IPS-NIHi11 (cell line): ENCODE results near the gene SRGAP2C.
"Not testable (repeated sequence)": the region's sequence is repeated elsewhere in the genome, so short reads cannot be mapped to it uniquely, and the experiment has no call there.

Experiments
- DNase-seq: peaks from one replicate; pipeline ENCODE4 v3.0.0; 2012; ENCODE audit warnings: mixed read lengths, low spot score

The SRGAP2C gene

DNA sequence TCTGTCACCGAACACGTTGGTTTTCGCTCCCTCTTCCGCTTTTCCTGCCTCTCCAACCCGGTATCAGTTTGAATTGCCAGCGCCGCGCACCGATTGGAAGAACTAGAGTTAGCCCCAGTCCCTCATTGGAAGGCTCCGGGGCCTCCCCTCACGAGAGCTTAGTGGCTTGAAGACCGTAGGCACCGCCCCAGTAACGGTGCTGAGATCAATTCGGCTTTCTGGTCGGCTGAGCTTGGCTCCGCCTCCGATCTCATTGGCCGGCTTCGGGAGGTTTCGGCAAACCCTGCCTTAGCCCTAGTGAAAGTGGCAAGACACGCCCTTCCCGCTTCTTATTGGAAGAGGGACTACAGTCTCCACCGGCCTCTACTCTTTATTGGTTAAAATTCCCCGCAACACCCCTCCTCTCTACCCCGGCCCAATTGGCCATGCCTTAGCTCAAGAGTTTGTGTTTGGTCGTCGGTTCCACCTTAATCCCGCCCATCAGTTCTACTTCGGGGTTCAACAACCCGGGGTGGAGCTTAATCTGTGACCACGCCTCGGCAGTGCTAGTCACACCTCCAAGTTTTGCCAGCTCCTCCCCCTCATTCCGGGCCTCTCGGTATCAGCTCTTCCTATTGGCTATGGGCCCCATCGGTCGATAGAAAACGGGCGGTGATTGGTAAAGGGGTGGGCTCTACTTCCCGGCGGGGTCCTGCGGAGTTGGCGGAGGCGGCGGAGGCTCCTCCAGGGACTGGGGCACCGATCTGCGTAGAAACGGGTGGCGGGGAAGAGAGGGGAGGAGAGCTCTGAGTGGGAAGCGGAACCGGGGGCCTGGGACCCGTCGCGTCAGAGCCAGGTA is at the start of gene SRGAP2C, which contains the start of gene FAM72B:
TSS of gene SRGAP2C (plus strand) at position 686 of the 838 bp plus-strand sequence. CDS start 2,472 bp downstream, outside the sequence.
TSS of gene FAM72B (minus strand) at position 51 of the 838 bp plus-strand sequence. CDS start 851 bp downstream, outside the sequence.
- DNase-seq = peak; percentile 78

DNA sequence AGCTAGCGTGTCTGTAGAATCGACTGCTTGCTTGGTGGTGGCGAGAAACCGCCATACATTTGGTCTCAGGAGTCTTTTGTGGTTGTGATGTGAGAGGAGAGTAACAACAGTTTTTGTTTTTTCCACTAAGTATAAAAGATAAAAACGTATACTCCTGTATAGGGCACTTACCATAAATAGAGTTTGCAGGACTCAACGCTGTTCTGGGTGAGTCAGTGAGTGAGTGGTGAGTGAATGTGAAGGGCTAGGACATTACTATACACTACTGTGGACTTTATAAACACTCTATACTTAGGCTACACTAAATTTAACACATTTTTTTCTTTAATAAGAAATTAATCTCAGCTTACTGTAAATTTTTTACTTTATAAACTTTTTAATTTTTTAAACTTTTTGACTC is 44.4 kb upstream of the SRGAP2C start:
- not testable (repeated sequence) for DNase-seq

DNA sequence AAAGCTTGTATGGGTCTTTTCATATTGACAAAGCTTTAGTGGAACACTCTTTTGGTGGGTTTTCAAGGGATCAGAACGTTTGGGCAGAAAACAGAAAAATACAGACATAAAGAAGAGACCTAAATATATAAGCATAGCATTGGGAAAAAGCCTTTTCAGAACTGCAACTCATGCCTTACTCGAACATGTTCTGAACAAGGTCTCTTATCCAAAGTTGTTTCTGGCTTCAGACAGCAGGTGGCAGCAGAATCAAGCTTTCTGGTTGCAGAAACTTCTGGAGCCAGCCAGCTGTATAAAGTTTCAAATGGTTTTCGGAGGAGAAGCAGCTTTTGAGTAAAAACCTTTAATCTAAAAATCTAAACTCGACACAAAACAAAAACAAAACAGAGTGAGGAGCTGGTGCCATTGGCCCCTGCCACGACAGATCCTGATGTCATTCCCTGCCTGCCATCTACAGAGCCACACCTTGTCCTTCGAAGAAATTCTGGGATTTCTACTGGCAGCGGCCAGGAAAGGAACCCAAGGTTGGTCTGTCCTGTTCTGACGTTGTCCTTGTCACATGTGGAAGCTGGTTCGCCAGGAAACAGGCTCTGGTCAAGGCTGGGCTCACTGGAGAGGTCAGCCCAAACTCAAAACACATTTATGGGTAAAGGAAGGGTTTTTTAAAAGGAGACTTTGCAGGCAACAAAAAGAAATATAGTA is 36.1 kb upstream of the SRGAP2C start:
- not testable (repeated sequence) for DNase-seq

DNA sequence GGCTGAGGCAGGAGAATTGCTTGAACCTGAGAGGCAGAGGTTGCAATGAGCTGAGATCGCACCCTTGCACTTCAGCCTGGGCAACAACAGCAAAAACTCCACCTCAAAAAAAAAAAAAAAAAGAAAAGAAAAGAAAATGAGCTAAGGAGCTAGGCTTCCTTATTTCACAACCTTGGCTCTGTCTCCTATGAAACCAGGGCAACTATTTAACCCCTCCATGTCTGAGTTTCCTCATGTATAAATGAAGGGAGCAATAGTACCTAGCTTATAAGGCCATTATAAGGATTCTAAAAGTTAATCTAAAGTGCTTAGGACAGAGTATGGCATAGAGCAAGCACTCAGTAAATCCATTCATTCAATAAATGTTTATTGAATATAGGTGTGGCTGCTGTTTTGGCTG is 33.5 kb upstream of the SRGAP2C start:
- not testable (repeated sequence) for DNase-seq

DNA sequence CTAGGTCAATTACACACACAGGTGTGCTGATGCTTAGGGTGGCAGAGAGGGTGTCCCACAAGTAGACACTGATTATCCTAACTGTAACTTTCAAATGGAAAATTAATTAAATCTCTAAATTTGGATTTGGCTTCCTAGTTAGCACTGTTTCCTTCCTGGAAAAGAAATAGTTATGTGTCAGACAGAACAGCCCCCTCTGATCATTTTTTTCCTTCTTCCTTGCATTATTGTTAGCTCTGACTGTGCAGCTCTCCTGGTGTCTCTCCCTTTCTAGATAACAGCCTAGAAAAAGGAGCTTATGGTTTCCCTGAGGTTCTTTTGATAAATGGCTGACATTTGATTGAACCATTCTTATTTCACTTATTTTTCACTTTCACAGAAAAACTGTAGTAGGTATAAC is 32.0 kb upstream of the SRGAP2C start:
- DNase-seq = not testable (repeated sequence)

DNA sequence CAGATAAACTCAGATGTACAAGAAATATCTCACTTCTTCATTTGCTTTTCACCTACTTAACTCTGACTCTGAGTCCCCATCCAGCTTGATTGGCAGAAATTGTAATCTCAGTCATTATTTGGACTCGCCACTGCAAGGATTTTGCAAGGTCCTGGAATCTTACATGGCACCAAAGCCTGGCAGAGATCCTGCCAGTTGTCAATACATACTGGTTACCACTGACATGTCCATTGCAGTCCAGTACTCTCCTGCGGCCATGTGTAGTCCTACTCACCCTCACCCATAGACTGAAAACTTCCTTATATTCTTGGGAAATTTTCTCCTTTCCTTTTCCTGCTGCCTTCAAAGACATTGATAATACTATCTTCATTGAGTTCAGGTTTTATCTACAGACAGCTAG is 30.0 kb upstream of the SRGAP2C start:
- not testable (repeated sequence) for DNase-seq

DNA sequence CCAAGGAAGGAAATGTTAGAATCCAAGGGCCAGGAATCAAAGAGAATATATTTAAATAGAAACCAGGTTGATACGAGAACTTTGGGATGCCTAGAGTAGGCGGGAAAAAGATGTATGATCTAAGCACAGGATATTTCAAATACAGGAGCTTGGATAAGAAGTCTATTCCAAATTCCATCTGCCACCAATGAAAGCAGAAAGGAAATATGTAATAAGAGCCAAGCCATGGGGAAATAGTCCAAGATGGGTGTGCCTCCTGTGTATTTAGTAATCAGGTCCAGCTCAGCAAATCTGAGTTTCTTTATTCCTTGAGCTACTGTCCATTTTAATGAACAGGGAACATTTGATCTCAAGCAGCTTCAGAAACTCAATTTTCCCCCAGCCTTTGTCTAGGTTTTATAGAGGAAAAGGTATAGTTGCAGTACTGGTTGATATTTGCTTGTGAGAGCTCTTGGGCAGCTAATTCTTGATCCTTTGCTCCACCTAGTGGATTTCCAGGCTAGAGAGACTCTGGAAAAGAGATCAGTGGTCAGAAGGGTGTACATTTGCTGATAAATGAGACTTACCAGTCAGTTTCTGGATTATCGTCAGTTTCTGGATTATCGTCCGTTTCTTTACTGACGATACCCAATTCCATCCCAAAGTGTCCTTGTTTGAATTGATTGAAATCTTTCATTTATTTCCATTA is 29.0 kb upstream of the SRGAP2C start:
- not testable (repeated sequence) for DNase-seq

DNA sequence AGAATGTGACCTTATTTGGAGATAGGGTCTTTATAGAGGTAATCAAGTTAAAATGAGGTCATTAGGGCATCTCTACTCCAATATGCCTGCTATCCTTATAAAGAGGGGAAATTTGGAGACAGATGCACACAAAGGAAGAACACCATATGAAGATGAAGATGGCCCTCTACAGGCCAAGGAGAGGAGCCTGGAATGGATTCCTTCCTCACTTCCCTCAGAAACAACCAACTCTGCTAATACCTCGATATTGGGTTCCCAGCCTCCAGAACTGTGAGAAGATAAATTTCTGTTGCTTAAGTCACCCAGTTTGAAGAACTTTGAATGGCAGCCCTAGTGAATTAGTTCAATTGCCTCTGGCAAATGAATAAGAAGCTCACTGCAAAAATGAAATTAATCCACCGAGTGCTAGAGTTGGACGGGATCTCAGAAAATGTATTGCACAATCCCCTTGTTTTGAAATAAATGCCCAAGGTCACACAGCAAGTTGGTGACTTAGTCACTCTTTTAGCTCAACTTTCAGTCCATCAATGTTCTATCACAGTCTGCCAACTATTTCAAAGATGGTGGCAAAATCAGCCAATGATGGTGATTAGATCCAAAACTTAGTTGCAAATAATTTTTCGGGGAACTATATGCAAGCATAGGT is 27.7 kb upstream of the SRGAP2C start:
- DNase-seq = not testable (repeated sequence)

DNA sequence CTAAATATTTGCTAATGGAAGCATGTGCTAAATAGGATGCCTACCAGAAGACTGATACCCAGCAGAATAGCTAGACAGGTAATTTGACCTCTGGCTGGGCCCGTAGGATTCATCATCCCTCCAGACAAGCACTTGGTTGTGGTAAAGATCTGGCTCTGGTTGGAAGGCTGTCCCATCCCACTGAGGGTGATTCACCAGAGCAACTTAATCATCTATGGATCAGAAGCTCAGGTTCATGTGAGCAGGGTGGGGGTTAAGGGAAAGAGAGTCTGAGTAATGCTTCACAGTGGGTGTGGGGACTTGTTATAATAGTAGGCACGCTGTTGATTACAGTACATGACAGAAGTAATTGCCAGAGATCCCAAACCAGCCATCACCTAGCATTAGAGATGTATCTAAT is 27.2 kb upstream of the SRGAP2C start:
- not testable (repeated sequence) for DNase-seq

DNA sequence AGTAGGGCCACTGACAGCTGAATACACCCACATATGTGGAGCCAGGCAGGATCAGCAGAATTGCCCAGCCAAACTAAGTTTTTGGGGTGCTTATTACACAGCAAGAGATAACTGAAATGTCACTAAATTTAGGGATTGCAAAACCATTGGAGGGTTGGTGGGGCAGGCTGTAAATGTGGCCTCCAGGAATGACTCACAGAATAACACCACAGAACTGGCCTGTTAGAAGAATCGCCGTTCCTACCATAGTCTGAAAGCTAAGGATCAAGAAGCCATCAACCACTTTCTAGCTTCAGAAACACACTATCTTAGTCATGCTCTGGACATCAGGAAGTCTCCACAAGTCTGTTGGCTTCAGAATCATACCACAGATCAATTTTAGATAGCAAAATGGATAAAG is 24.7 kb upstream of the SRGAP2C start:
- DNase-seq = not testable (repeated sequence)

DNA sequence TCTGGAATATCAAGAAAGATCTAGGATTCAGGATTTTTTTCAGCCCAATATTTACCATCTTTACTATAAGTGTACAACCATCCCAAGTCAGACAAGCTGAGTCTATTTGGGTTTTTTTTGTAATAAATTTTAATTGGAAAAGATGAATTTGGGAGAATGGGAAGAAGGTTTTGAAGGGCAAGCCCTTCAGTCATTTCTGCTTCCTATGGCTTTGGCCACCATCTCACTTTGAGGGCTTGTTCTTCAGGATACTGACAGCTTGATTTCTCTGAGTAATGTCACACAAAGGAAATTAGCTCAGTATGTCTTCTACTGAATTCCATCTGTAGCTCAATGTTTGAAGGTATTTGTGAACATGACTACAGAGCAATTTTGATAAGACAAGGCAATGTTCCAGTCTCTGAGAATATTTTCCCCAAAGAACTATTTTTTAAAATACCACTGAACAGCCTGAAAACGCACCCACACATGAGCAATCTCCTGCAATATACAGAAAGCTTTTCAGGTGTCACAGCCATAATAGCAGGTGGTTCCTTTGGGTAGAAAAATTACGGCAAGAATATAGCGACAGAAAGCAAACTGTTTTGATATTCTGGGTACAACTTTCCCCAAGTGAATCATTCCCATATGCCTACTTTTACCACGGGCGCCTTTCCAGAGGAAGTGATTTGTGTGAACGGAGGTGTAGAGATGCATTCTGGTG is 23.4 kb upstream of the SRGAP2C start:
- not testable (repeated sequence) for DNase-seq

DNA sequence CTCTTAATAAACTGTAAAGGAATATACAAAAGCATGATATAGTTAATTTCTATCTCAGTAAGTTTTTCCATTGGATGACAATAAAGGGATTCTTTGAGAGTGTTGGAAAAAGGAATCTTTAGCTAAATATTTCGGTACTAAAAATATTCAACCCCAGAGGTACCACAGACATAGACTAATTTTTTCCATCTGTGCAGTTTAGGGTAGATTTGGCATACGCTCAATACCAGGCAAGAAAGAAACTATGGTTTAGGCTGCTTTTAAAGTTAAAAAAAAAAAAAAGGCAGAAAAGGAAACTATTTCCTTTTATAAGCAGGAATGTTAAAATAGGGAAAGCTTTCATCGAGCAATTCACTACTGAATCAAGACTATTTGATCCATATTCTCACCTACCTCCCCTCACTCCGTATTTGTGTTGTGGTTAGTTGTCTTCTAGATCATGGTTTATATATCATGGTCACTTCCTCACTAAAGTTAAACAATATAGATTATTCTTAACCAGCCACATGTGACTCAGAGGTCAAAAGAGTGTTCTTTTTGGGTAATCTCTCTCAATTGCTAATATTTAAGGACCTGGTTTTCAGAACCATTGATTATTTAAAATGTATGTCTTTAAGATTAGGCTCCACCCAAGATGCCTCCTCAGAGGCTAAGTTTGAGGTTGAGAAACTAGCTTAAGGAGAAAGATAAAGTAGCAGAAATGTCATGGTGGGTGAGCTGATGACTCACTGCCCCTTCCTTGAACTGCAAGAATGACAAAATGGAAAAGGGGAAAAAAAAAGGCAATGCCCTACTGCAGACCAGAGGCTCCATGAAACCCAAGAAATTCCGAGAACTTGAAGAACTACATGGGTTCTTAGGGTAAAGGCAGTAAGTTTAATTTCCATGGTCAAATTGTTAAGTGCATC is 20.7 kb upstream of the SRGAP2C start:
- DNase-seq = not testable (repeated sequence)

DNA sequence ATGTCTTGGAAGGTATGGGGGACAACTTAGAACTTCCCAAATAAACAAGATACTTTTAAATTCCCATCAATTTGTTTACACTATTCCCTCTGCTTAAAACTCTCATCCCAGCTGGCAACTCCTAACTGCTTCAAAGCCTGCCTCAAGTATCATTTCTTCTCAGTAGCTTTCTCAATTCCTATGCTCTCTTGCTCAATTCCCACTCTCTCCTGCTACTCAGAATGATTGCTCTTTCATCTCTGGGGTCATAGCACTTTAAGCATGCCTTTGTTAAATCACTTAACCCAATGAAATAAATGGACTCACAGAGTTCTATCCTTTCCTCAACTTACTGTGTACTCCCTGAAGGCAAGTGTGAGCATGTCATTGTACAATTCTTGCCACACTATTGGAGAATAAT is 19.5 kb upstream of the SRGAP2C start:
- DNase-seq = not testable (repeated sequence)

DNA sequence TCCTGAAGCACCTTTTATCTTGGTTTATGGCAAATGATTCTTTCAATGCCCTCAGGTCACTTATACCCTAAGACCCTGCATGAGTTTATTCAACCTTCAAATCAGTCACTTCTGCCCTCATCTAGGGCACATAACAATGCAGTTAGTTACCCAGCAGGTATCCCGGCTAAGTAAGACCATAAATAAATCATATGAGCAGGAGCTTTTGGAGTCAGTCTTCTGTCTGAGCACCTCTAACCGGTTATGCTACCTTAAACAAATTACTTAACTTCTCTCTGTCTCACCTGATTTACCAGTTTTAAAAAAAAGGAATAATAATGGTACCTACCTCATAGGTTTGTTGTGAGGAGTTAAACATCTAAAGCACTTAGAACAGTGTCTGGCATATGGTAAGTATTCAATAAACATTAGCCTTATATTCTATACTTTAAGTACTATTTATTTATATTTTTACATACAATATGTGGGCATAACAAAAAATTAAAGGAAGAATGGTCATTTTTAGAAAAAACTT is 17.5 kb upstream of the SRGAP2C start:
- DNase-seq = not testable (repeated sequence)

DNA sequence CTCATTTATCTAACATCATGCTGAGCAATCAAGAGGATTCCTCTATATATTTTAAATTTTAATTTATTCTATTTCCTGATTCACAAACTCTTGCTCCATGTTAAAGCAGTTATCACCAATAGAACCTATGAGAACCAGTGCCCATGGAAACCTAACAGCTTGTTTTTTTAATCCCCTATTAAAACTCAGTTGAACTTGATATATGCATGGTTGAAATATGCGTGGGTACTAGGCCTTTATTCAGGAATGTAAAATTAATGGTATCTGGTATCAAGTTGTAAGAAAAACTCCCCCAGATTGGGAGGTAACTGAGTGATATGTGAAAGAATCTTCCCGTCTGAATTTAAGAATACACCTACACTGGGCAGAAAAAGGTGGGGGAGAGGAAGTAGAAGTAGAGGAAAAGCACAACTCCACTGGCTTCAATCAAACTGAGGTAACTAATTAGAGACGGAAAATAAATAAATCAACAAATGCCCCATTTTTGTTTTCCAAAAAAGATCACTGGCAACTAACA is 16.6 kb upstream of the SRGAP2C start:
- DNase-seq = not testable (repeated sequence)

DNA sequence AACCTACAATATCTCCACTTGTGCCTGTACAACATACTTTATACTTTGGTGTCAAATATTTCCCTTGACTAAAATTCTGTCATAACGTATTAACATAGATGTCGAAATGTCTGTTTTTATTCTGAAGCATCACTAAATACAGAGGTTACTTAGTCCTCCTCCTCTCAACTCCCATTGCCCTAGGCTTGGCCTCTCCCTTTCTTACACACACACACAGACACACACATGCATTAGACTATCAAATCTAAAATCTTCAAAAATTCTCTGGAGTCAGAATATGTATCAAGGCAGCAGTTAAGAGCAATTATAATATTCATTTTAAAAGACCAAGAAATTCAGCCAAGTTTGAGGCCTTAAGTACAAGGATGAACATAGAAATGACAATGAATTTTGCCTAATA is 8.1 kb upstream of the SRGAP2C start:
- DNase-seq = not testable (repeated sequence)

DNA sequence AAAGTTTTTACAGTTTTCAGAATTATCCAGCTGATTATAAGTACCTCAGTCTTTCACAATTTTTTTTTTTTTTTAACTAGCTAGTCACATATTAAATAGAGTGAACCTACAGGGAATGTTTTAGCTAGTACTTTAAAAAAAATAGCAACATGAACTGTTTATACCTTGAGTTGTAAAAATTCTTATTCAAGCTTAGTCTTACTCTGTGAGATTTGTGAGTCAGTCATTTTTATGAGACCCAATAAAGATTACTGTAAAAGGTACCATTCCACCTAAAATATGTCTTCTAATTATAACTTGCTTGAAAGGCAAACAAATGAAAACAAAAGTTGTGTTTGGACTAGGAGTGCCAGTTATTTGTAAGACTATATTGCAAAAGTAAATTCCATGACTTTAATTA is 6.6 kb upstream of the SRGAP2C start:
- DNase-seq = not testable (repeated sequence)

DNA sequence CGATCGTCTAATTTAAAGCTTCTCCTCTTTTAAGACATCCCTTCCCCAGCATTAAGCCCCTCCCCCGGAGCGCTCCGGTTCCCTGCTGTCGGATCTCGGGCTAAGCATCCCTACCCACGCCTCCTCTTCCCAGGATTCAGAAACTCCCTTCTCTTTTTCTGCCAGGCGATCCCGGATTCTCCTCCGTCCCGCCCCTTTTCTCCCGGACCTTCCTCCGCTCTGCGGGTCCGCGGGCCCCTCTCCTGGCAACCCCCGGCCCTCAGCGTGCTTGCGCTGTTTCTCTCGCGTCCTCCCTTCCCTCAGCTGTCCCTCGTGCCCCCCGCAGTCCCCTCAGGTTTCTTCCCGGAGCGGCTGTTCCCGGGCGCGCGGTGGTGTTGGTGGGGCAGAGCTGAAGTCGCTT is 908 bp upstream of the SRGAP2C start:
- not testable (repeated sequence) for DNase-seq

DNA sequence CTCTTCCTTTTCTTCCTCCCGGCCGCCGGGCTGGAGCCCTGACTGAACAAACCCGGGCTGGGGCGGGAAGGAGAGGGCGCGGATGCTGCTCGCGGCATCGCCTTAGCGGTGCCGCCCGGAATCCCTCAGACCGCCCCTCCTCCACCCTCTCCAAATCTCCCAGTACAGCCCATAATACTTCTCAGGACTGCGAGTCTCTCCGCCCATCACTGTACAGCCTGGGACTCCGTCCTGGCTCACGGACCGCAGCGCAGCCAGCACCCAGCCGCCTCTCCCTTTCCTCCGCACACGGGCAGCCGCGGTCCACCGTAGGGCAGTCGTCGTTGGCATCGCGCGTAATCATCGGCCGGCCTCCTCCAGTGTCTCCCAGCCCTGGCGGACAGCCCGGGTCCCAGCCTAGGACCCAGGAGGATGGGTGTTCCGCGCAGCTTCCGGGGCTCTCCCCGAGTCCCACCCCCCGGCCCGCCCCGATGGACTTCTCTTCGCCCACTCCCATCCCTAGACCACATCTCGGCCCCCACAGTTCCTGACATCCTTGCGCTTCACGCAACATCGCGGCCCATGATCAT is 449 bp downstream of the SRGAP2C start:
- DNase-seq = not testable (repeated sequence)
